Stimulated activated naive CD8-positive, alpha-beta T cell treated with anti-CD3 and anti-CD28 coated beads, Interleukin-15, Interleukin-2, amounts not matched to agents 100 U/mL and 50 U/mL, for 24 hours (primary cell): ENCODE data around the gene TMC1.

Source experiments
- ATAC-seq: fragments of 150-1000 bp; cut with Tn5 transposase; one replicate; pipeline ENCODE4 v1.10.0; 2021
- DNase-seq: peaks from one replicate; pipeline ENCODE4 v3.0.0; 2021

TMC1 gene

DNA sequence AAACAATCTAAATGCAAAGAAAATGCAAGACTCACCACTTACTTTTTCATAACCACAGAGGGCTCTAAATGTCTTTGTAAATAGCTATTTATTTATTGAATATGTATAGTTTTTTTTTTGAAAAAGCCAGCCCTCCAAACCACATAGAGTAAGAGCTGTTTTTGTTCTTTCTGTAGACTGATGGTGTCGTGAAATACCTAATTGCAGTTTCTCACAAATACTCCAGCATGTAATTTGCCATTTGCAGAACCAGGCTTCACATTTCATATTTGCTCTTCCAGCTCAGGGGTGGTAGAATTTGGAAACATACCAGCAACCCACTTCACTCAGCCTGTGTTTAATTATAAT lies 159.8 kb downstream of the TMC1 start:
- no peak for DNase-seq
- no peak for ATAC-seq

DNA sequence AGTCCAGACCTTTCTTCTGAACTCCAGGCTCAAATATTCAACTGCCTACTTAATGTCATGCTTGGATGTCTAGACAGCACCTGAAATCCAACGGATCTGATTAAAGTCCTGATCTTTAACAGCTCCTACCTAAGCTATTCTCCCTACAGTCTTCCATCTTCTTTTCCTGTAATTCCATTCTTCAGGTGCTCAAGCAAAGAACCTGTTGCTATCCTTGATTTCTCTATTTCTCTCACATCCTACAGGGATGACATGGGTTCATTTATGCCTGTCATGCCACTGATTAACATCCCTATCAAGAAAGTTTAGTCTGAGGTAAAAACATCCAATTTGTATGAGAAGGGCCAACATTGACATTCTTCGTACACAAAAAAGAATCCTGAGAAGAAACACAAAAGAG lies 163.2 kb downstream of the TMC1 start:
- ATAC-seq = no peak

DNA sequence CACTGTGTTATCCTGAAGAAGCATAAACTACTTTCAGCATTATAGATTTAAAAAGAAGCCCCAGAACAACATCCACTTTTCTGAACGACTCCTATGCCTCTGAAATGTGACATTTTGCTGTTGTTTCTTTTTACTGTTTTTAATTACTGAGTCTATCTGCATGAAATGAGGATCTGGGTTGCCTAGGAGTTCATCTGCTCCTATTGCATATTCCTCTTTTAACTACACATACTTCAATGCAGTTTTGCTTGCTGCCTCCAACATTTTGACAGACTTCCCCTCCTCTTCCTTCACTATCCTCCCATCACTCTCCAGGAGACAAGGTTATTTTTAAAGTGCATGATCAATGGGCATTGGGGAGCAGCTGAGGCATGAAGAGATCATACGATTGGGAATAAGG lies 164.5 kb downstream of the TMC1 start:
- ATAC-seq = no peak
- no peak for DNase-seq

More for the DNA sequence above, 163.2 kb downstream of the TMC1 start:
- no peak for DNase-seq

DNA sequence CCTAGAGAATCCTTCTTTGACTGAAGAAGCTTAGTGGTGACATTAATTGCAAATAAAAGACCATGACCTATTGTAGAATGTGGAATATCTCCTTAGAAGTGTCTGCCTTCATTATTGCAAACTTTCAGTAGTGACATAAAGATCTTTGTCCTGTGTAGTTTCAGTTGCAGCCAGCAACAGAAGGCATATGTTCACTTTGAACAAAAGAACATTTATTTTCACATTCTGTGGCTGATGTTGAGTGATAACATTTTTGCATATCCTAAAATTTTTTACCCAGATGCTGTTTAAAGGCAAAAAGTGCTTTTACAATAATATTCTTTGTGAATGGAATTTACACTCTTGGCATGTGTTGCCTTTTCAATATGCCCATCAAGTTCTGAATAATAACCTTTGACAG lies 165.9 kb downstream of the TMC1 start:
- DNase-seq (no peak), ATAC-seq (no peak)

DNA sequence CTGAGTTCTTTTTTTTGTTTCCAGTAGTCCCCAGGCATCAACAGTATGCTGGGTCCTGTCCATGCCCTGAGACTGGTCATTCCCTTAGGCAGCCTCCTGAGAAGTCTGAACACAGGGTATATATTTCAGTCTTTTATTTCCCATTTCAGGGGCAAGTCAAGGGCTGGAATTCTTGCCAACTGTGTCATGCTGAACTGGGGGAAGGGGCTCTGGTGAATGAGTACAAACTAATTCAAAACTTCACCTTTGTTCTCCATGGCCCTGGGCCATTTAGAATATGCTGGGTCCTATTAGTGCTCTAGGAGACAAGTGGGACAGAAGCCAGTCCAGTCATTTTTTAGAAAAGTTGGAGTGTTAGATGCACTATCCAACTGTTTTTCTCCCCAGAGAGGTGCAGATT lies 170.3 kb downstream of the TMC1 start:
- ATAC-seq = no peak

DNA sequence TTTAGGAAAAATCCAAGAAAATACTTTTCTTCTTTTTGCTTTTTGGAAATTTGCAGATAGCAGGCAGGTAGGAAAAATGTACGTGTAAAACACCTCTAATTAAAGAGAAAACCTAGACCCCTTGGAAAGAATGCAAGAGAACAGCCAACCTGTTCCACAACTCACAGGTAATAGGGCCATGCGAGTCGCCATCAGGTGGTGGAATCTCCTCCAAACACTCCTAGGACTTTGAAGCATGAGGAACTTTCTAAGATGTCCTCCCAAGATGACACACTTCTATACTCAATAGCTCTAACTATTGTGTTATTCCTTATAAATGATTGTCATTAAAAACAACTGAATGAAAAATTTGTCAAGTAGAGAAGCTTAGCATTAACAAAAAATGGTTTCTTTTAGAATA lies 174.0 kb downstream of the TMC1 start:
- DNase-seq = no peak
- no peak for ATAC-seq

More for the DNA sequence above, 170.3 kb downstream of the TMC1 start:
- no peak for DNase-seq

DNA sequence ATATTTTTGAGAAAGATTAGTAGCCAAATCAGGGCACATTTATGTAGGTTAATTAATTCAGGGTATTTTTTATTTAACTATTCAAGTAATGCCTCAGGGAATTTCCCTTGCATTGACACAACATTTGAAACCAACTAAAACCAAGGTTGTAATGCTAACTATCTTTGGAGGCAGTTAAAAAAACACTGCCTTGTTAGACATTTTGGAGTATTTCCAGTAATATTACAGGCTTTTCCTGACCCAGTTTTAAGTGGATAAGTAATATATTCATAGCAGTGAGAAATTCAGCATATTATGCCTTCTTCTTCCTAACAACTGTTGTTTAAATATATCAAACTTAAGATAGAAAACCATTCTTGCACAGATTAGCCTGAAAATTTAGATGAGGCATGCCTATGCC lies 175.1 kb downstream of the TMC1 start:
- DNase-seq = no peak

DNA sequence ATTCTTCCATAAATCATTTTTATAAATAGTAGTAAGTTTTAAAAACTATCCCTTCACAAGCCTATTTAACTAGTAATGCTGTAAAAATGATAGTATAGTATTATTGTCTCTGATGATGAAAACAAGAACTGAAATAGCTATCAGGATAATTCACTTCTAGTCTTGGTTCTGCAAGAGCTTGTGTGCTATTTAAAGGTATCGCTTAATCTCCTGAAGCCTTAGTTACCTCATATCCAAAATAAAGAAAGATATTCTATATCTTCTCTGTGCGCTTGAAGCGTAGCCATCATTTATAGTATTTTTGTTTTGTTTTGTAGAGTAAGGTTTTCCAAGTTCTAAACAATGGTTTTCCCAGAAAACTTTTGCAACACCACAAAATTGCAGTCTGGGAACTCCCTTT lies 180.1 kb downstream of the TMC1 start:
- DNase-seq (no peak), ATAC-seq (no peak)

More for the DNA sequence above, 175.1 kb downstream of the TMC1 start:
- ATAC-seq = no peak

DNA sequence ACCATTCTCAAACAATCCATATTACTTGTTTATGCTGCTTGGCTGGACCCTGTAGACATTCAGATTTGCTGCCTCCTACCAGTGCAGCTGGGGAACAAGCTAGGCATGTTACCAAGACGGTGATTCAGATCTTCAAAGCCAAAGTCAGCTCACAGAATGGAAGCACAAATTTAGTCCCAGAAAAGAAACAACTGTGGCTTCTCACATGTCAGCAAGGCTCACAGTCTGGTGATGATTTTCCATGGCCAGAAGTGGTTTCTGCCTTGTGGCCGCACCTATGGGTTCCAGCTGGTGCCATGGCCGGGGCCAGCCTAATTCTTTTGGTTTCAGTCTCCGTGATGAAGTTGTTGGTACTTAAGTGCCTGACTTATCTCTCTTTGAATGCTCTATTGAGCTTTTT lies 182.2 kb downstream of the TMC1 start:
- no peak for DNase-seq
- no peak for ATAC-seq

DNA sequence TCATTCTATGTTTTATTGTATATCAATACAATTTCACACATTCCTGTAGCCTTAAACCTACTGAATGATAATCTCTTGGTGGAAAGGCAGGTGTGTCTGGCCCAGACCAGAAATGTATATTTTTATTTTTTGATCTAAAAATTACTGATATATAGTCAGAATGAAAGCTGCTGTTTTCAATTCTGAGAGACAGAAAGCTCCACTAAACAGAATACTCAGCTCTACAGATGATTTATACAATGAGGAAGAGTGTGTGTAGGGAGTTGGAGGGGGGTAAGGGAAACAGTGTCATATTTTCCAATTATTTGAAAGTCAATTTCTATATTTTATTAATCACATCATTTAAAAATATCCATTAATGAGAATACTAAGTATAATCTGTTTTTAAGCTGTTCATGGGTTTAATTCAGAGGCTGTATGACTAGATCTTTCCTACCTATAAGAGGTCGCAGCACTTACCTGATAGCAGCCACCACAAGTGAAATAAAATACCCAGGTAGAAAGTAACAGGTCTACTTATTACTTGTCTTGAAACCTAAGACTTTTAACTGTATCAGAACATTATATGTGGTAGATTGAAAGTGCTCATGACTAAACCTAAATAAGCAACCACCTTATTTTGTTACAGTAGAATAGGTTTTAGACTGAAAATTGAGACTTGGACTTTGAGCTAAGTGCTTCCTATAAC lies 183.4 kb downstream of the TMC1 start:
- ATAC-seq = no peak

DNA sequence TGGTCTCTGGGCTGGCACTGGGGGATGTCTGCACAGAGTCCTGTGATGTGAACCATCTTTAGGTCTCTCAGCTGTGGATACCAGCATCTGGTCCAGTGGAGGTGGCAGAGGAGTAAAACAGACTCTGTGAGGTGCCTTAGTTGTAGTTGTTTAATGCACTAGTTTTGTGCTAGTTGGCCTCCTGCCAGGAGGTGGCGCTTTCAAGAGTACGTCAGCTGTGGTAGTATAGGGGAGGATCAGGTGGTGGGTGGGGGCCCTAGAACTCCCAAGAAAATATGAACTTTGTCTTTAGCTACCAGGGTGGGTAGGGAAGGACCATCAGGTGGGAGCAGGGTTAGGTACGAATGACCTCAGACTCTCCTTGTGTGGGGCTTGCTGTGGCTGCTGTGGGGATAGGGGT lies 197.1 kb downstream of the TMC1 start:
- no peak for DNase-seq
- ATAC-seq = no peak

More for the DNA sequence above, 183.4 kb downstream of the TMC1 start:
- DNase-seq = no peak

DNA sequence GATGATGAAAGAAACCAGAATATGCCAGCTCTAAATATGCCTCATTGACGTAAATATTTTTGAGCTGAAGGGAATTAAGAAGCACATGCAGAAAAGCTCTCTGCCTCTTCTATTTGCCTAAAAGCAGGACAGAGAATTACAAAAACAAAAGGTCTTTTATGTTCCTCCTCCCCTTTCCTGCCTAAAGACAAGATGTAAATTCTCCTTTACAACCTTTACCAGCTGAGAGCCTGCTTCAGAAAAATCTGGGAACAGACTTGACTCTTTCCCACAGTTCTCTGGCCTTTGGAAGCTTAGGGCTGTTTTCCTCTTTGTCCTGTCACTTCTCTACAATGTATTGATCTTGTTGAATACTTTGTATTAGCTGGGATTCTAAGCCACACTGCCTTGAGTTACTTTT lies 199.7 kb downstream of the TMC1 start:
- ATAC-seq (no peak), DNase-seq (no peak)

DNA sequence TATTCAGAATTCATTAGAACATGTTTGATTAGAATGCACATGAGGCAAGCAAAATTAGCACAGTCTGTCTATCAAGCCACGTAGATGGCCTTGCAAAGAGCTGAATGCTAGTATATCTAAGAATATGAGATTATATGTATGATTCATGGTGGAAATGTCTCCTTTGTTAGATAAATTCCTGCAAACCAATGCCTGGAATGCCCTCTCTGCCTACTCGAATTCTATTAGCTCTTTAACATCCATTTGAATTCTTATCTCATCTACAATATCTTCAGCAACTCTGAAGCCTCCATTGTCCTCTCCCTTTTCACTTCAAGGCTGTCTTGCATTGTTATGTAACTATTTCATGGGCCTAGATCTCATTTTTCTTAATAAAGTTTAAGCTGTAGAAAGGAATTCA lies 205.5 kb downstream of the TMC1 start:
- ATAC-seq (no peak), DNase-seq (no peak)

DNA sequence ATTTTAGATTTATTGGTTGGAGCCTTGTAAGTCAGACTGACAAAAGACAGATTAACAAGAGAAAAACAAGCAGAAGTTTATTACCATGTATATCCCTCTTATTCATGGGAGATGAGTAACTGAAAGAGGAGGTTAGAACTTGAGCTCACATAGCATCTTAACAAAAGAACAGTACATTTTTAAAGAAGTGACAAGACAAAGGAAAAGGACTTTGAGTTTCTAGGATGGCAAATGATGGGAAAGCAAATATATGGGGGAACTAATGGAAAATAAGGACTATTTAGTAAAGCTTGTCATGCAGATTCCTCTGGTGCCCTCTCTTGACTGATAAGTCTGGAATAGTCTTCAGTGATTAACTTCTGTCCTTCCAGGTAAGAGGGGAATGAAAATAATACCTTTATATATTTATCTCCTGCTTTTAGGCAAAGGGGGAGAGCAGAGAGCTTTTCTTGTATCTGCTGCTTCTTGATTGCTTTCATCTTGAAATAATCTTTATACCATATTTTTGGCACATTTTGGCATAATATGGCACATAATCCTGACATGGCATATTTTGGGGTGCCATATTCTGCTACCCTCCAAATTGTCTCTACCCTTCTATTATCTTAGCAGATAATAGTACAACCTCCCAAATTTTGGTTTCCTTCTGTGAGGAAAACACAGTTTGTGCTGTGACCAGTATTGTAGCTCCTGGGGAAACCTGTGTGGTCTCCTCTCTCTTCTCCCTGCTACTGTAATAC lies 206.8 kb downstream of the TMC1 start:
- no peak for ATAC-seq
- DNase-seq = no peak

DNA sequence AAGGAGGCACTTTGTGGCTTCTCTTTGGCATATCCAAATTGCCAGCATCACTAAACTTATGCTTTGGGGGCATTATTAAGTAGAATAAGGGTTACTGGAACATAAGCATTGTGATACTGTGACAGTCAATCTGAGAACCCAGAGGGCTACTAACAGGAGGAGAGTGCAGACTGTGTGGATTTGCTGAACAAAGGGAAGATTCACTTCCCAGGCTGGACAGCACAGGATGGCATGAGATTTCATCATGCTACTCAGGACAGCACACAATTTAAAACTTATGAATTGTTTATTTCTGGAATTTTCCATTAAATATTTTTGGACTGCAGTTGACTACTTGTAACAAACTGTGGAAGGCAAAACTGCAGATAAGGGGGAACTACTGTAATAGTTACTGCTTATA lies 212.5 kb downstream of the TMC1 start:
- ATAC-seq (no peak), DNase-seq (no peak)

DNA sequence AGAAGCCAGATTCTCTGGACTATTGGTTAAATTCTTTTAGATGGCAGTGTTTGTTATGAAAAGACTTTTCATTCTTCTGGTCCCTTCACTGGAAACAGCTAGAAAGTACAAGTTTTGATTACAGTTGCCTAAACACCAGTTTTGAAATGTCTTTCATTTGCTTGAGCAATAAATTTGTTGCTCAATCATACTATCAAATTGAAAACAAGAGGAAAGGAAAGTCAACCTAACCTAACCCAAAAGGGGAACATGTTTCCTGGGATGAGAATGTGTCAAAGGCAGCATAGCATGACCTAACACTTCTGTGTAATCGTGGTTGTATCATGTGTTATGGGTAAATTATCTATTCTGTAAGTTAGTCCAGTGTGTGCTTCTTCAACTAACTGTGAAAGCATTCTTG lies 213.2 kb downstream of the TMC1 start:
- ATAC-seq (no peak), DNase-seq (no peak)

DNA sequence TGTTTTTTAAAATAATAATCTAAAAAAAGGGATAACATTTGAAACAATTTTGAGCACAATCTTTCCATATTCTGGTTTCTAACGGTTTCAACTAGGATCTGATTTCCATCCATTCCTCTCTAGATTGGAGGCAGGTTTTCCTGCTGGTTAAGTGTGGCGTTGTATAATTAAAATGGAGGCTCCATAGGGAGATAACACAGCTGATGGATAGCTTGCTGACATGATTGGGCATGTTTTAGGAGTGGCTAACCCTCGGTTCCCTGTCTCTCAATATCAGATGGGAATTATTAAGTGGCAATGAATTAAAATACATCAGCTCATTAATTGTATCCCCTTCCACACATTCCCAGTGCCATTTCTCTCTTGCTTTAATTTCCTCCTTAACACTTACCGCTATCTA lies 222.4 kb downstream of the TMC1 start:
- DNase-seq = no peak
- no peak for ATAC-seq

DNA sequence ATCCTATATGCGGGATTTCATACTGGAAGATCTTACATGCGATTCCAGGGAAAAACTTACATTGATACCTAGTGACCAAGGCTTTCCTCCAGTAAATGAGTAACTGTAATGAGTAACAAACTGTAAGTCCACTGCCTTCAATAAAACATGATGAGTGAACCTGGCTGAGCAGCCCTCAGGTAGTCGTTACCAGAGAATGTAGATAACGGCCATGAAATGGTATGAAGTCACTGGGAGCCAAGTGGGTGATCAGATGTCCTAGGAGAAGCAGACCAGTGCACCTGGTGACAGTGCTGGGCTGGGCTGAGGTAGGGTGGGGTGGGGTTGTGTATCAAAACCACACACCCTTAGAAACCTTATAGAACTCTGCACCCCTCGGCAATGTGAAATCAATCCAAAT lies 227.9 kb downstream of the TMC1 start:
- no peak for DNase-seq
- no peak for ATAC-seq

DNA sequence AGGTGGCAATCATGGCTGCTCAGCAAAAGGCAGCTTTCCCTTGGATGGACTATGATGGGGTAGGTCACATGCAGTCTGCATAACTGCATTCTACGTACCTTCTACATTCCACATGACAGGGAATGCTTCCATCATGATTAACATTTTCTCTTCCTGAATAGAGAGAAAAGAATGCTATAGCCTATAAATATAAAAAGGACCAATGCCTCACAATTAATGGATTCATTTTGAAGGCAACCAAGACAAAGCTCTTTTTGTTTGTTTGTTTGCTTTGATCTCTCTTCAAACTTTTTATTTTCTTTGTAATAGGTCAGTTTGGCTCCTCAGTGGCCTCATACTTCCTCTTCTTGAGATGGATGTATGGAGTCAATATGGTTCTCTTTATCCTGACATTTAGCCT lies 230.1 kb downstream of the TMC1 start:
- DNase-seq (no peak), ATAC-seq (no peak)

DNA sequence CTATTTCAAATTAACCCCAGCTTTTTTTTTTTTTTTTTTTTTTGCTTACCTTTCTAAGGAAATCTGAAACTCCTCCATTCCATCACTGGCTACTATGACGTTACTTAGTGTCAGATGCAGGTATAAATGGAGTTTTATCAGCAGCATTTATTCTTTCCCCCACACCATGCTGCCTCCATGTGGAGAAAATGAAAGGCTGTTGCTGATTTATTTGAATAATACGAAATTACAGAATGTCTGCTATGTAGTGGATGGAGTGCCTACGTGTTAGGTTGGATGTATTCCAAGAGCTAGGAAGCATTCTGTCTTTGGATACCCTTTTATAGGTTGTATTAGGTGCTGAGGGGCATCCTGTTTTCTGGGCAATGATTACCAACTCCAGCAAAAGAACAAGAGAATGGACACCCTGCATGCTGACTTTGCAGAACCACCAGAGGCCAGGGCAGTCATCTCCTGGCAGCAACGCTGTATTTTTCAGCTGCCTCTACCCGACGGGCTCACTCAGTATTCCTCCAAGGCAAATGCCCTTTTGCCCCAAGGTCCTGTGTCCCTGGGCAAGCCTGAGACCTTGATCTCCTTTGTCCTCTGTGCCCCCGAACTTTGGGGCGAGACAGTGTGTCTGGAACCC lies 232.0 kb downstream of the TMC1 start:
- ATAC-seq (no peak), DNase-seq (no peak)

DNA sequence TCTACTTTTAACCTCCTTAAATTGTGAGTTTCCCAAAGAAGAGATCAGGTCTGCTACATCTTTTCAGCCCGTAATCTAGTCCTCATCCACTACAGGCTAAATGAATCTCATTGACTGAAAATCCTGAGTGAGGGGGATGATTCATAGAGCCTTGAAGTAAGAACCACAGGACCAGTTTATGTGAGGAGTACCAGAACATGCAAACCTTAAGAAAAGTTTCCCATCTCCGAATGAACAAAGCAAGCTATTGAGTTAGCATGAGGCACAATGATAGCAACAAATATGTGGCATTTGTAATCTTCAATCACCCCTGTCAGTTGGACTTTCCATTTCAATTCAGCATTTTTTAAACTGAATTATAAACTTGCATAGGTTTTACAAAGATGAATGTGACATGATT lies 234.4 kb downstream of the TMC1 start:
- DNase-seq (no peak), ATAC-seq (no peak)

DNA sequence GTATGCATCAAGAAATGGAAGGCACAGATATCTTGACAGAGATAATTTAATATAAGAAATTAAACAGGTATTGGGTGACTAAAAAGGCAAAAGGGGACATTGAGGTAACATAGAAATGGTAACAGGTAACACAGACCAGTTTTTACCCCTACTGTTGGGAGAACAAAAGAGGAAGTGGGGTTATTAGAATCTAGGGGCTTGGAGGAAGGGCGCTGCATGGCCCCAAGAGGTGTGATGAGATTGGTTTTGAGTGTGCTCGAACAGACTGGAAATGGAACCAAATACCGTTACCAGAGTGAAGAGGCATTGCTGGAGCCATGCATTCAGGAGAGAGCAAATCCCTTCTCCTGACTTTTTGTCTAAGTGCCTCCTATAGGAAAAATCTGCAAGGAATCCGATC lies 237.5 kb downstream of the TMC1 start:
- ATAC-seq (no peak), DNase-seq (no peak)

DNA sequence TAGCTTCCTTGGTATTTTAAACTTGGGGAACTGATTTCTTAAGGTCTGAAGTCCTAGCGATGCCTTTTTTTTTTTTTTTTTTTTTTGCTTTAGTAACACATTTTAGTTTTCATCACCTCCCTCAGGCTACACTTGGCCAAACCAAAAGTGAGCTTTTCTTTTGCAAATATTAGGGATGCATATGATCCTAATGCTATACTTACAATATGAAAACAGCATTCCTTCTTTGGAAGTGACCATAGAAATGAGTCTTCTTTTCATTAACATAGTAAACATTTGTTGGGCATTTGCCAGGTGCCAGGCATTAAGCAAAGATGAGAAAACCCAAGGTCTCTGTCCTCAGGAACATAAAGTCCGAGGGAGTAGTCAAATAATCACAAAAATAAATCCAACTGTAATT lies 241.6 kb downstream of the TMC1 start:
- no peak for DNase-seq
- ATAC-seq = no peak

DNA sequence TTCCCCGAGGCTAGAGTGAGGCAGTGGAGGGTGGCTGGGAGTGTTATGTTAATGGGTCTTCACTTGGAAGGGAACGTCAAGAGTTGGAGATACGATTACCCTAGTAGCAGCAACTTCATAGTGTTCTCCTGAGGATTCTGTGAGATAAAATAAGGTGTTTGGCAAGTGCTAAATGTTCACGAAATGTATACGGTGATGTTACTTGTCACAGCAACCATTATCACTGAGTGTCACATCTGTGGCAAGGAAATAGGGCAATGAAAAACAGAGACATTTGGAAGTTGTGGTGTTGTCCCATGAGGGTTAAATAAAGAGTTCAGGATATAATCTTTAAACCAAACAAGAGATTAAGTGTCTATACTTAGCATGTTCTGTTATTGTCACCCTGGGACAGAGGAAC lies 248.1 kb downstream of the TMC1 start:
- DNase-seq = no peak
- no peak for ATAC-seq
